GM18507 (cell line): ENCODE measurements around the gene NEDD9.

Source experiments
- DNase-seq: peaks from one replicate; pipeline ENCODE4 v3.0.0; 2011; ENCODE audit warnings: low read depth; ENCODE audit not compliant: insufficient read length; ENCODE audit errors: extremely low spot score
- FAIRE-seq: peaks from 2 replicates; lab custom pipeline; 2011; peaks lifted over from hg19 to GRCh38; lab: Jason Lieb, UNC

NEDD9 gene, protein sequence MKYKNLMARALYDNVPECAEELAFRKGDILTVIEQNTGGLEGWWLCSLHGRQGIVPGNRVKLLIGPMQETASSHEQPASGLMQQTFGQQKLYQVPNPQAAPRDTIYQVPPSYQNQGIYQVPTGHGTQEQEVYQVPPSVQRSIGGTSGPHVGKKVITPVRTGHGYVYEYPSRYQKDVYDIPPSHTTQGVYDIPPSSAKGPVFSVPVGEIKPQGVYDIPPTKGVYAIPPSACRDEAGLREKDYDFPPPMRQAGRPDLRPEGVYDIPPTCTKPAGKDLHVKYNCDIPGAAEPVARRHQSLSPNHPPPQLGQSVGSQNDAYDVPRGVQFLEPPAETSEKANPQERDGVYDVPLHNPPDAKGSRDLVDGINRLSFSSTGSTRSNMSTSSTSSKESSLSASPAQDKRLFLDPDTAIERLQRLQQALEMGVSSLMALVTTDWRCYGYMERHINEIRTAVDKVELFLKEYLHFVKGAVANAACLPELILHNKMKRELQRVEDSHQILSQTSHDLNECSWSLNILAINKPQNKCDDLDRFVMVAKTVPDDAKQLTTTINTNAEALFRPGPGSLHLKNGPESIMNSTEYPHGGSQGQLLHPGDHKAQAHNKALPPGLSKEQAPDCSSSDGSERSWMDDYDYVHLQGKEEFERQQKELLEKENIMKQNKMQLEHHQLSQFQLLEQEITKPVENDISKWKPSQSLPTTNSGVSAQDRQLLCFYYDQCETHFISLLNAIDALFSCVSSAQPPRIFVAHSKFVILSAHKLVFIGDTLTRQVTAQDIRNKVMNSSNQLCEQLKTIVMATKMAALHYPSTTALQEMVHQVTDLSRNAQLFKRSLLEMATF

DNA sequence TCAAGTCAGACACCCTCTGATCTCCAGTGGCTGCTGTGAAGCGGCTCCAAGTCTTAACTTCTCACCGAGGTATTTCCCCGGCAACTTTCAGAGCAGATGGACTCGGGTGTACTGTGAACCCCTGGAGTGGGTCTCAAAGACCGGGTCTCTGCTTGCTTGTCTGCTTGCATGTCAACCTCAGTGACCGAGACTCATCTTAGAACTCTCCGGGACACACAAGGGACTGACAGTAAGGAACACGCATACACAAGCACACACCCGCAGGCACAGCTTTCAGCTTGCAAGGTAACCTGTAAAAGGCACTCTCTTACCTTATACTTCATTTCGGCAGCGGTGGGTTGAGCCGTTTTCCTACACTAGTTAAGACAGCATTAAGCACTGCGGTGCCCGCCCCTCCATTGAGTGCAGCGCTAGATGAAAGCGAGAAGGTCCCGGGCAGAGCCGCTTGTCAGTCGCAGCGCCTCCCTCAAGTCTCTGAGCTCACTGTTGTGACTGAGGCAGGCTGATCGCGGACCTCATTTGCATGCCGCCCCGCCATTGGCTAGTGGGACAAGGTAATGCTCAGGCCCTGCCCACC lies at the start of gene NEDD9:
Gene NEDD9, minus strand, starts transcription at position 476 of the 577 bp plus-strand sequence. Its CDS starts 153 bp downstream, at position 323.
- DNase-seq (peak; percentile 81), FAIRE-seq (peak; percentile 98)

DNA sequence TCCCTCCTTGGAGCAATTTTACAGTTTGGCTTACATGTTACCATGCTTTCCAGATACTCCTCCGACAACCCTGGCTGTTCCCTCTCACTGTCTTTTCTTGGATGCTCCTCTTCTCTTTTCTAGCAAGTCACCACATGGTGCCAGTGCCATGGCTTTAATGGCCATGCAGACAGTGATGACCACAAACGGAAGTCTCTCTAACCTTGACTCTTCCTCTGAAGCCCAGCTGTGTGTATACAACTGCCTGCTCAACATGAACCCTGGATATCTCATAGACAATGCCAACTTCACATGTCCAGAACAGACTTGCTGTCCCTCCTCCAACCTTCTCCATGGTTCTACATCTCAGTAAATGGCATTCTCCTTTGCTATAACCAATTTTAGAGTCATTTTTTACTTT lies 49.8 kb upstream of the NEDD9 start:
- FAIRE-seq (no peak), DNase-seq (no peak)

DNA sequence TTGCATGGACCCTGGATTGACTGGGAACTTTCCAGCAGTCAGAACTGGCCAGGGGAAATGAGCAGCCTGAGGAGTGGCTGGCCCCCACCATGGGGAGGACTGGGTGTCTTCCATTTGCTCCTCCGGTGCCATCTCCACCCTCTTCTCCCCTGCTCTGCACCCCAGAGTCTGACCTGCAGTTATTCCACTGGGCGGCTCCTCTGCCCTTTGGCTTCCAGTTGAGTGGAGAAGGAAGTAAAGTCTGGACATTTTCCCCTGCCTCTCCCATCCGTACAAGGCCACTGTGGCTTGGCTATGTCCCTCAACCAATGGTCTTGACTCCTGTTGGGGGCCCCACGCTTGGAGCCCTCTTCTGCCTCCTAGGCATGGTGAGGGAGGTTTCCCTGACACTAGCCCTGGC lies 47.9 kb upstream of the NEDD9 start:
- FAIRE-seq, result no peak
- no peak for DNase-seq

DNA sequence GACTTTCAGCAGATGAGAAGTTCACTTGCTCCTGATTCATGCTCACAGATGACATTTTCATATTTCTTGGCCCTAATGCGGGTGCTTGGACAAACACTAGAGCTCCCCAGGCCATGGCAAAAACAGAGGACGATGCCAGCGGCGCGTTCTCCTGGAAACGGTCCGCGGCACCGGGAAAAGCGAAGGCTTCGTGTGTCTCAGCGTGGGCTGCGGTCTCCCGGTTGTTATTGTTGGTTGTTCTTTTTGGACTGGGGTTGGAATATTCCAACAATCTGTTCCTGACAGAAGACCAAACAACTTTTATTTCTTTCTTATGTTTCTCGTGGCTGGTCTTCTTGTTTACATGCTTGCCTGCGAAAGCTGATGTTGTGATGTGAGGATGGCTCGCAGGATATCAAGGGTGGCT lies 46.8 kb upstream of the NEDD9 start:
- FAIRE-seq (no peak), DNase-seq (no peak)

DNA sequence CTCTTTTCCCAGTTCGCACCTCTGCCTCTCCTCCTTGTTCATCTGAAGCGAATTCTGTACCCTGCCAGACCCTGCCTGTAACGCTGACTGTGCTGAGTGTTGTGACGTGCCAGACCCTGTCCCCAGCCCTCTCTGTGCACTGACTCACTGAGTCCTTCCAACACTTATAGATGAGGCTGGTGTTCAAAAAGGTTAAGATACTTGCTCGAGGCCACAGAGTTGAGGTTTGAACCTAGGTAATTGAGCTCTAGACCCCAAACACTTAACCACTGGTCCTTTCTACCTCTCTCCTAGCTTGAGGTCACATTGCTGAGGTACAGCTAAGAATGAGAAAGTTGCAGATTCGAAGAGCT lies 45.7 kb upstream of the NEDD9 start:
- no peak for FAIRE-seq
- DNase-seq, result no peak

DNA sequence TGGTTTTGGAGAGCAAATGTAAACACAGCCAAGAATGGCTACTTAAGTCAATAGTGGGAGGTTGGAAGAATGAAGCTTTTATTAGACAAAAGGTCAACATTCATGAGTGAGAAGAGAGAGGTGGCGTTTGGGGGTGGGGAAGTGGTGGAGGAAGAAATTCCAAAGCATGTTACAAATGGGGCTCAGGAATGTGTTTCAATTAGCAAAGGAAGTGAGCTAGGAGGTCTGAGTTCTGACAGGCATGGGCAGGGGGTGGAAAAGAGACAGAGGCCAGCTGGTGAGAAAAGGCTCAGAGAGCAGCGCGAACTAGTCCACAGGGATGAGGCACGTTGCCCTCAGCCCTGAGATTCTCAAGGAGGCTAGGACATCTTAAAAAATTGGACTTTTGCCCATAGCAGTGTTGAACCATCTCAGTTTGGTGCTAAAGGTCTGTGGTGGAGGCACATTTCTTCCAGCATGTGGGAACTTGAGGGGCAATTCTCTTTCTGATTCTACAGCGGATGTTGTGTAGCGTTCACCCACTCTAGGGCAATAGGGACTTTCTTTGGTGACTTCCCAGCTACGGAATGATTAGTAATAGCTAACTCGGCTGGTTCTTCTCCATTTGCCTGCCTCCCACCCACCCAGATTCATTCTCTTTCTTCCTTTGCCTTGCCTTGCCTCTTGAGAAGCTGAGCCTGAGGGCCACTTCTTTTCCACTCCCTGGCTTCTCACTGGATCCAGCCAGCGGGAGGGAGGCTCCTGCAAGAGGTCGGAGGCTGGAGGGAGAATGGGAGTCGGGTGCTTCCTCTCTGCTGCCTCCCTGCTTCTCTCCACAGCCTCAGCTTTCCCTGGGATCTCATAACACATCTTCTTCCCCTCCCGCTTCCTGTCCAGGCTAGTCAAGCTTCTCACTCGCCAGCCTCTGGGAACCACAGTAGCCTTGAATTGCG lies 45.1 kb upstream of the NEDD9 start:
- DNase-seq (peak; percentile 46), FAIRE-seq (peak; percentile 86)

DNA sequence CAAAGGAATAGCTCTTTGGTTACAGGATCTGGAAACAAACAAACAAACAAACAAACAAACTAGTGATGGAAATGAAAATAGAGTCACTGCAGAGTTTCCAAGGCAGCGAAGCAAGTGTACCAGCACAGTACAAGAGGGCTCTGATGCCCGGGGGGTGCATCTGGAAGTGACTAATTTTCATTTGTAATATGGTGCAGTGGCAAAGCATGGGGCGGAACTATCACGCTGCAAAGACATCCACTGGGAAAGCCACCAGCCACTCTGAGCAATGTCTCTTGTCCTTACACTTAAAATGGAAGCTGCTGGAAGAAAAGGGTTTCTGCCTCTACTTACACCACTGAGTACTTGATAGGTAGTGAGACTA lies 44.4 kb upstream of the NEDD9 start:
- FAIRE-seq (no peak), DNase-seq (no peak)

DNA sequence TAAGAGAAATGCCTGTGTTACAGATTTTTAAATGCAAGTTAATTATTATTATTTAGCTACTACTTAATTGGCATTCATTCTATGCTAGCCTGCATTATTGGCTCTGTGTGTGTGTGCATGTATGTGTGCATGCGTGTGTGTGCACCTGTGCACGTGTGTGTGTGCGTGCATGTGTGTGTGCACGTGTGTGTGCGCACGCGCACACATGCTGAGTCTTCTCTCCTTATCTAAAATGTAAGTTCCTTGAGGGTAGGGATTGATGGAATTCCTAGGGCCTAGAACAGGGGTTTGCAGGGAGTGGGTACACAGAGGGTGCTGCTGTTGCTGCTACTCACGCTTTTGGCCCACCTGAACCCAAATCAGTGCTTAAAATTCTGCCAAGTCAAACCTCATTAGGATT lies 43.8 kb upstream of the NEDD9 start:
- FAIRE-seq, result no peak
- DNase-seq, result no peak

DNA sequence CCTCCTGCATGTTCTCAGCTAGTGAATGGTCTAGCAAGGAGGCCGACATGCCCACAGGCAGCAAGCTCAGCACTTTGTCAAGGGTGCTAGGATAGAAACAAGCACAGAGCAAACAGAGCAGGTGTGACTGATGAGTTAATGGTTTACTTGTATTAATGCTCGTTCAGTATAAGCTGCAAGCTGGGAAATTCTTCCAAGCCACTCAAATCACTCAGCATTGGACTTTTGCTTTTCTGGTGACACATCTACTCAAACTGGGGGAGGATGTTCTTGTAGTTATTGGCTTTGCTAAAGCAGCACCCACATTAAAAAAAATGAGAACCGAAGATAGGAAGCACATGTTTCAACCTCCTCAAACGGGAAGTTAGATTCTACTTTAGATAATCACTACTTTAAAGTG lies 43.1 kb upstream of the NEDD9 start:
- FAIRE-seq (peak; percentile 93), DNase-seq (peak; percentile 61)

DNA sequence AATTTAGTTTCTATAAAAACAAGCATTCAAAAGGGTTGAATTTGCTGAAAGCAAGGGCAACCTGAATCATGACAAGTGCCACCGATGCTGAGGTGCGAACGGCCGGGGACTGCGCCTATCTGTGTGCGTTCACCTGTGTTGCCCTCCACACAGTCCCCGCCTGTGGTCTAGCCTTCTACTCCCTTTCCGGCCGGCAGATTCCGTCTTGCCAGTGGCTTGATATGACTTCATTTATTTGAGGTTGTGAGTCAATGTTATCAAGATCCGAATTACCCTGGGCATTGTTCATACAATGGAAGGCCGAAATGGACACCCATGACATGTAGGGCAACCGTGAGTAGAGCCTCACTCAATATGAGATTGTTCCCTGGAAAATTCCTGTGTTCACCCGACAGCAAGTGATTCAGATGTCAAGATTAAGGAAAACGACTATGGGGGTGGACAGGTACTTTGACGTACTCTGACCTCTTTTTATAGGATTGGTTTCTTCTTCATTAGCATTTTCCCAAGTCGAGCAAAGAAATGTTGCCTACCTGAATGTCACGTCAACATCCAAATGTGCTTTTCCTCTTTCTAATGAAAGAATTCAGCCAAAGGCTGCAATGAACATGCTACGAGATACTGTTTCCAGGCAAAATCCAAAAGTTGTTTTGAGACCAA lies 41.1 kb upstream of the NEDD9 start:
- DNase-seq (no peak), FAIRE-seq (no peak)

DNA sequence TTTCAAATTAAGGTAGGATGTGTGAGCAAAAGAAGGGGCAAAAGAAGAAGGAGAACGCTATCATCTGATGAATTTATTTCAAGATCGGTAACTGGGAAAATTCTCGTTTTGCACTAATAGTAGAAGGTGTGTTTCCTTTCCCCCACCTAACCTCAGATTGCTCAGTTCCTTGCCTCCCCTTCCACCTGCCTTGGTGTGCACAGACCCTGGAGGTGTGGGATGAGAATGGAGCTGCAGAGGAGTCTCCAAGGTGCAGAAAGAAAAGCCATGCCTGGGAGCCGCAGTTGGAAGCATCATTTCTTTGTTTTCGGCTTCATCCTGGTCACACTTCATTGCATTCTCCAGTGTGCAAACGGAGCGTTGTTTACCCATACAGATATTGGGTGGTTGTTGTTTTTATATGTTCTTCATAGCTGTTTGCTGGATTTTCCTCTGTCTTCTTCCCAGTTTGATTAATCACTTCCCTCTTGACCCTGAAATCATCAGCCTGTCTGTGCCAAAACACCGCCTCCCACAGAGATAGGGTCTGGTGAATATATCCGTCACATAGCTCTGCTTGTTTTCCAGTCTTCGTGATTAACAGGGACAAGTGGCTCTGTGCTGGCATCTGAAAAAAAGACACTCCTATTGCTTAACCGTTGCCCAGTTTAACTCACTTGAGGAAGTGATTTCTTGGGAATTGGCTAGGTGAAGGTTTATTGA lies 40.2 kb upstream of the NEDD9 start:
- DNase-seq, result no peak
- no peak for FAIRE-seq

DNA sequence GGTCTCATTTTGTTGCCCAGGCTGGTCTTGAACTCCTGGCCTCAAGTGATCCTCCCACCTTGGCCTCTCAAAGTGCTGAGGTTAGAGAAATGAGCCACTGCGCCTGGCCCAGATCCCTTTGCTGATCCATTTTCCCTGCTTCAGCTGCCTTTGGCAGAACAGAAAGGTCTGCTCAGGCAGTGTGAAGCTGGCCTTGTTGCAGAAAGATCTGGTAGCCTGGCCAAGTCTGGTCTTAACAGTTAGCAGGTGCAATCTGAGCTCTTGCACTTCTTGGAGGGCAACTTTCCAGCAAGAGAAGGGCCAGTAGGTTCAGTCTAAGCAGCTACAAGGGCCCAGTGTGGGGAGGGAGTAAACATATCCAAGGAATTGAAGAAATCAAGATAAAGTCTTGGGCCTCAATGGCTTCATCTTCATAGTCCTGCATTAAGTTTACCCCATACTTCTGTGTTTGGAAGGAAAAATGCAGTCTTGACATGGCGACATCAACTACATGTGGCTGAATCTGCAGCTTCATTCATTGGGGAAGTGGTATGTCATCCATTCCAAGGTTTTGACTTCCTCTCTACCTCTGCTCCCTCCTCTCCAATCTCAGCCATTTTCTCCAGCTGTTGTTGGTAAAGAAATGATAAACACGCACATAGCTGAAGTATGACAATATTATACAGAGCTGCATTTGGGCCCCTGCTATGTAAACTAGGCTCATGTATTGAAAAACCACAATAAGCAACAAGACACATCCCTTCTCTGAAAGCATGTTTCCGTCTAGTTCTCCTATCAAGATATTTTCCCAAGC lies 39.0 kb upstream of the NEDD9 start:
- FAIRE-seq, result no peak
- DNase-seq, result no peak

DNA sequence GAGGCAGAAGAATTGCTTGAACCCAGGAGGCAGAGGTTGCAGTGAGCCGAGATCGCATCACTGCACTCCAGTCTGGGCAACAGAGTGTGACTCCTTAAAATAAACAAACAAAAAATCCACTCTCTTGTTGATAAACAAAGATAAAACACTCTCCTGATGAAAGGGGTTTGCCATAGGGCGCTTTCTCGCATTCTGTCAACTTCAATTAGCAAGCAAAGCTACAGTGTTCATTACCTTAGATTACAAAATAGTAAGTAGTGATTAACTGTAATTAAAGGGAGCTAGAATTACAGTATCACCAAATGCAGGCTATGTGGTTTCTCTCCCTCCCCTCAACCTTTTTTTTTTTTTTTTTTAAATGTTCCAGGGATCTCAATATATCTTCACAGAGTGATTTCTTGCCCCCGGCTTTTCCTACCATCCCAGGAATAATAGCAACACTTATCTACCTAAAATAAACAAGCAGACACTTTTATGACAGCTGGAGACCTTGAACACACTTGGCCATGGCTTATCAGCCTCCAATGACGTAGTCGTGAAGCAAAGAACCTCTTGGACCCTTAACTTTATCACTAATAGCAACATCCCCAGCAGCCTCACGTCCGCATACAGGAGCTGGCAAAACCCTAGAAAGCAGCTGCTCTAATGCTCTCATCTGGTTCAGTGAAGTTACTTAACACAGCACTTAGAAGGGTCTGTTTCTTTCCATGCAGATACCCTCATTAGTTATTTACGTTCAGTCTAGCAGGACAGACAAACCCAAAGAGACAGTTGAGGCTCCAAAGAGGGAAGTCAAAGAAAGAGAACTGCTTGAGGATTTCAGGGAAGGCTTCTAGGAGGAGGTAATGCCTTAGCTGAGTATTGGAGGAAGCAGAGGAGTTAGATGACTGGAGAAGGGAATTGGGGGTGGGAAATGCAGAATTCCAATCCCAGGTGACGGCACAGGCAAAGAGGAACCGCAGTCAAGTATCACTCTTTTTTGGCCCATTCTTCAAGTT lies 37.9 kb upstream of the NEDD9 start:
- DNase-seq, result no peak
- no peak for FAIRE-seq

DNA sequence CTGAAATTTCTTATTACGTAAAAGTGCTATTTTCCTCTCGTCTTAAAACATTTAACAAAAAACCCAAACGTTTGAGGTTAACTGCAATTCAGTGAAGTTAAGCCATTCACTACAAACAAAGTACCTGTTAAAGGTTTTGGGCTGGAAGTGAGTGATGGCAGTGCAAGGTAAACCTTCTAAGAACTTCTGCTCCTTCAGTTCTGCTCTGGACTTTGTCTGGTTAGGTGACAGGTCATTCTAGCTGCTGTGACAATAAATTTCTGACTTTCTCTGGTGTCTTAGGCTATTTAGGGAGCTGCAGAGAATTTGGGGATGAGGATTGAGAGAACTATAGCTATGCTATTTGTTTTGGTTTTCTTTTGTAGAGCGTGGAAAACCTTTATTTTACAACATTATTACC lies 36.5 kb upstream of the NEDD9 start:
- no peak for FAIRE-seq

DNA sequence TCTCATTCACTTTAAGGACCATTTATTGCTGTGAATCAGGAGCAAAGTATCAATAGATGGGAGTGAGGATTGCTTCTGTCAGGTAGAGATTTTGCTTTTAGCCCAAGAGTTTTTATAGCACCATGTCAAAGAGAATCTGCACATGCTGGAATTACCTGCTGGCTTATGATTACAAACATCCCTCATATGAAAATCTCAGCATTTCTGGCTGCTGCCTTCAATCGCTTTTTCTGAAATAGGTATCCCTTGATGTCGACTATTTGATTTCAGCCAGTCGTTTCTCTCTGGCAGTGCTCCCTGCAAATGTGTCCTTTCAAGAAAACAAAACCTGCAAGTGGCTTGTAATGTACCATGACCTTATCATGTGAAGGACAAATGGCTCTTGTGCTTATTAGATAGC lies 34.5 kb upstream of the NEDD9 start:
- FAIRE-seq, result no peak

More for the DNA sequence above, 36.5 kb upstream of the NEDD9 start:
- no peak for DNase-seq

DNA sequence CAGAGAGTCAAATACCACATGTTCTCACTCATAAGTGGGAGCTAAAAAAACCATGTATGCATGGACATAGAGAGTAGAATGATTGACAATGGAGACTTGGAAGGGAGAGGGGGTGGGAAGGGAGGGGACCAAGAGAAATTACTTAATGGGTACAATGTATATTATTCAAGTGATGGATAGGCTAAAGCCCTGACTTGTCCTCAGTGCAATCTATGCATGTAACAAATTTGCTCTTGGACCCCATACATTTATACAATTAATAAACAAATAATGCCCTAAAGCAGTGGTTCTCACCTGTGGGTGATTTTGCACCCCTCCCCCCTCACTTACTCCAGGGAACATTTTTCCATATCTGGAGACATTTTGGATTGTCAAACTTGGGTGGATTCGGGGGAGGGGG lies 33.5 kb upstream of the NEDD9 start:
- DNase-seq, result no peak
- FAIRE-seq, result no peak

More for the DNA sequence above, 34.5 kb upstream of the NEDD9 start:
- no peak for DNase-seq

DNA sequence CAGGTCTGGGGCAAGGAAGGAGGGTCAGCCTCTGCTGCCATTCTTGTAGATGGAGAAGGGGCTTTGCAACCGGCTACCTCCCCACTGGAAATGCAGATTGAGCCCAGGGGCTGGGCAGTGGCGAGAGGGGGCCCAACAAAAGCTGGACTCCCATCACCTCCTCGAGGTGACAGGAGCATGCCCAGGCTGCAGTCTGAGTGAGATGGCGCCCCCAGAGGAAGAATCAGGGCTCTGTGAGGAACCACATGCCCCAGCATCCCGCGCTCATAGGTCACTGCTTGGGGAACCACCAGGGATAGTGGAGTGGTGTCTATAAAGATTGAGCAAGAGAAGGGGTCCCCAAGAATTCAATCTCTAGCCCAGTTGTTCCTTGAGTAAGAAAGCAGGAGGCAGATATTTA lies 31.6 kb upstream of the NEDD9 start:
- DNase-seq, result no peak
- FAIRE-seq, result no peak
